HepG2 (cell line): ENCODE data around the gene MCU. TPM values are rescaled to one million over a fixed set of nuclear protein-coding genes. Genes with fewer than 3 reads are reported as not detected.

Experiments
- CBX5 ChIP-seq: sonication (generic); formaldehyde crosslinking; IDR thresholded peaks from 2 replicates; pipeline ENCODE4 v1.4.0; 2020; ENCODE audit warnings: missing genetic modification reagents, borderline replicate concordance
- CREB1 ChIP-seq, 2 experiments: fragments of 450-650 bp in 1 of 2; IDR thresholded peaks; 2 replicates each; pipeline ENCODE4 v1.6.1; 2016 to 2017; ENCODE audit warnings: control low read depth in 1 of 2, mild to moderate bottlenecking in 1 of 2, missing compliant biosample characterization in 1 of 2, missing genetic modification characterization in 1 of 2
- MED8 ChIP-seq: sonication (generic); formaldehyde crosslinking; IDR thresholded peaks from 2 replicates; pipeline ENCODE4 v1.8.1; 2023; ENCODE audit warnings: mild to moderate bottlenecking, missing genetic modification reagents; ENCODE audit not compliant: insufficient replicate concordance
- POLR2AphosphoS5 ChIP-seq: IDR thresholded peaks from 2 replicates; pipeline ENCODE4 v1.6.1; 2012; ENCODE audit warnings: low read depth, low read length
- RAD51 ChIP-seq: fragments of 450-650 bp; IDR thresholded peaks from 2 replicates; pipeline ENCODE4 v1.6.1; 2016; ENCODE audit warnings: borderline replicate concordance
- SAFB2 ChIP-seq: sonication (generic); formaldehyde crosslinking; IDR thresholded peaks from 2 replicates; pipeline ENCODE4 v1.5.1; 2020; ENCODE audit warnings: missing genetic modification reagents, low read depth, mild to moderate bottlenecking, borderline replicate concordance
- STAG1 ChIP-seq: sonication (generic); formaldehyde crosslinking; IDR thresholded peaks from 2 replicates; pipeline ENCODE4 v1.4.0; 2020; ENCODE audit warnings: missing genetic modification reagents
- TOPORS ChIP-seq: sonication (generic); formaldehyde crosslinking; IDR thresholded peaks from 2 replicates; pipeline ENCODE4 v1.8.0; 2023; ENCODE audit warnings: mild to moderate bottlenecking, missing genetic modification reagents
- ZC3H13 ChIP-seq: sonication (generic); formaldehyde crosslinking; IDR thresholded peaks from 2 replicates; pipeline ENCODE4 v1.8.1; 2023; ENCODE audit warnings: mild to moderate bottlenecking, missing genetic modification reagents, moderate library complexity
- ZNF263 ChIP-seq: sonication (generic); formaldehyde crosslinking; IDR thresholded peaks from 2 replicates; pipeline ENCODE4 v1.4.0; 2020; ENCODE audit warnings: missing genetic modification reagents
- ZNF337 ChIP-seq: sonication (generic); formaldehyde crosslinking; IDR thresholded peaks from 2 replicates; pipeline ENCODE4 v1.5.1; 2020; ENCODE audit warnings: missing genetic modification reagents, low read depth, mild to moderate bottlenecking, borderline replicate concordance
- ZNF552 ChIP-seq: sonication (generic); formaldehyde crosslinking; IDR thresholded peaks from 2 replicates; pipeline ENCODE4 v1.9.0; 2022; ENCODE audit warnings: missing genetic modification reagents, mild to moderate bottlenecking, borderline replicate concordance
- ZNF775 ChIP-seq: sonication (generic); formaldehyde crosslinking; IDR thresholded peaks from 2 replicates; pipeline ENCODE4 v1.4.0; 2020; ENCODE audit warnings: missing genetic modification reagents, mild to moderate bottlenecking, moderate library complexity, borderline replicate concordance
- ZNF780A ChIP-seq: sonication (generic); formaldehyde crosslinking; IDR thresholded peaks from 2 replicates; pipeline ENCODE4 v1.8.0; 2022; ENCODE audit warnings: mild to moderate bottlenecking, missing genetic modification reagents, moderate library complexity
- polyA plus RNA-seq, 8 experiments: library from polyadenylated mRNA; depleted of rRNA in 3 of 8; stranded (reverse) in 7 of 8; unstranded in 1 of 8; fragments of >200 nt; fragmentation: Illumina TruSeq in 4 of 8; extraction: Trizol in 4 of 8; gene quantifications; 2 replicates each; pipeline versions ENCODE4 v1.2.1 to v1.2.3, GENCODE V29; 2011 to 2016; ENCODE audit warnings: low read depth in 4 of 8, missing spikeins in 1 of 8, mixed read lengths in 1 of 8; ENCODE audit not compliant: insufficient read depth in 1 of 8
- total RNA-seq, 5 experiments: library from RNA; depleted of rRNA; stranded (reverse); fragments of >200 nt; fragmentation: Illumina TruSeq; extraction: Trizol; gene quantifications; 2 replicates each; pipeline ENCODE4 v1.2.3, GENCODE V29; 2016; ENCODE audit warnings: low read depth in 1 of 5
- TF ChIP-seq, protein P1 (sequence below): sonication (generic); formaldehyde crosslinking; IDR thresholded peaks from 2 replicates; pipeline ENCODE4 v1.4.0; 2020; ENCODE audit warnings: missing genetic modification reagents, borderline replicate concordance
- TF ChIP-seq, protein P2 (sequence below): sonication (generic); formaldehyde crosslinking; IDR thresholded peaks from 2 replicates; pipeline ENCODE4 v1.5.1; 2020; ENCODE audit warnings: missing genetic modification reagents, mild to moderate bottlenecking, borderline replicate concordance
- TF ChIP-seq, protein P3 (sequence below): sonication (generic); formaldehyde crosslinking; IDR thresholded peaks from 2 replicates; pipeline ENCODE4 v1.4.0; 2020; ENCODE audit warnings: mild to moderate bottlenecking, missing genetic modification reagents
- TF ChIP-seq, protein P4 (sequence below): sonication (generic); formaldehyde crosslinking; IDR thresholded peaks from 2 replicates; pipeline ENCODE4 v1.4.0; 2020; ENCODE audit warnings: missing genetic modification reagents; ENCODE audit errors: not compliant biosample characterization
- TF ChIP-seq, protein P5 (sequence below): sonication (generic); formaldehyde crosslinking; IDR thresholded peaks from 2 replicates; pipeline ENCODE4 v1.4.0; 2020; ENCODE audit warnings: missing genetic modification reagents, borderline replicate concordance
- TF ChIP-seq, protein P6 (sequence below): sonication (generic); formaldehyde crosslinking; IDR thresholded peaks from 2 replicates; pipeline ENCODE4 v1.4.0; 2020; ENCODE audit warnings: mild to moderate bottlenecking, missing genetic modification reagents

The MCU gene
- total and polyA plus RNA-seq, 2 of the 13 experiments (the other 11 are each of a cell fraction or from before 2014, with no cell fraction given) = 25.9 to 64.5 TPM

DNA sequence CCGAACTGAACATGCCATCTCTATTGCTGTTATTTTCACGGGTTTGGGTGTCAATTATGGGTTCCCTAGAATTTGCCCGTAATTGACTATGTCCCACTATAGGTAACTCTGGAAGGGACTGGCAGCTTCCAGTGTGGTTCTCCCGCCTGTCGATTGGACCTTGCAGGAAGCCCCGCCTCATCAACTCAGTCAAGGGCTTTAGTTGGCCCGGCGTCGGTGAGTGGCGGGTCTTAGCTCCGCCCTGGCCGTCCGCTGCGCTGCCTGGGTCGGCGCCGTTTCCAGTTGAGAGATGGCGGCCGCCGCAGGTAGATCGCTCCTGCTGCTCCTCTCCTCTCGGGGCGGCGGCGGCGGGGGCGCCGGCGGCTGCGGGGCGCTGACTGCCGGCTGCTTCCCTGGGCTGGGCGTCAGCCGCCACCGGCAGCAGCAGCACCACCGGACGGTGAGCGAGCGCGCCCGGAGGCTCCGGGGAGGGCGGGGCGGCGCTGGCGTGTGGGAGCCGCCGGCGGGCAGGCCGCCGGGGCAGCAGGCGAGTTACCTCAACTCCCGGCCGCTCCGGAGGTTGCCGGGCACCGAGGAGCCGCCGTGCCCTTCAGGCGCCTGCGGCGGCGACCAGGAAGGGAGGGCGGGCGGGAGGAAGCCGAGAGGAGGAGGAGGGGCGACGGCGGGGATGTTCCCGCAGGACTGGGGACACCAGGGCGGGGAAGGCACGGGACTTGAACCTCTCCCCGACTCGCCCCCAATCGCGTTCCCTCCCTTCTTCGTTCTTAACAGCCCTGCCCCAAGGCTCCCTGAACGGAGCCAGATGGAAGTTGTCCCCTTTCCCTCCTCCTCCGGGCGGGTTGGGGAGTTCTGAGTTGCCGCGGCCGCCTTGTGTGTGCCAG, at the start of gene MCU (continued):
- TF ChIP-seq, protein P1, sequence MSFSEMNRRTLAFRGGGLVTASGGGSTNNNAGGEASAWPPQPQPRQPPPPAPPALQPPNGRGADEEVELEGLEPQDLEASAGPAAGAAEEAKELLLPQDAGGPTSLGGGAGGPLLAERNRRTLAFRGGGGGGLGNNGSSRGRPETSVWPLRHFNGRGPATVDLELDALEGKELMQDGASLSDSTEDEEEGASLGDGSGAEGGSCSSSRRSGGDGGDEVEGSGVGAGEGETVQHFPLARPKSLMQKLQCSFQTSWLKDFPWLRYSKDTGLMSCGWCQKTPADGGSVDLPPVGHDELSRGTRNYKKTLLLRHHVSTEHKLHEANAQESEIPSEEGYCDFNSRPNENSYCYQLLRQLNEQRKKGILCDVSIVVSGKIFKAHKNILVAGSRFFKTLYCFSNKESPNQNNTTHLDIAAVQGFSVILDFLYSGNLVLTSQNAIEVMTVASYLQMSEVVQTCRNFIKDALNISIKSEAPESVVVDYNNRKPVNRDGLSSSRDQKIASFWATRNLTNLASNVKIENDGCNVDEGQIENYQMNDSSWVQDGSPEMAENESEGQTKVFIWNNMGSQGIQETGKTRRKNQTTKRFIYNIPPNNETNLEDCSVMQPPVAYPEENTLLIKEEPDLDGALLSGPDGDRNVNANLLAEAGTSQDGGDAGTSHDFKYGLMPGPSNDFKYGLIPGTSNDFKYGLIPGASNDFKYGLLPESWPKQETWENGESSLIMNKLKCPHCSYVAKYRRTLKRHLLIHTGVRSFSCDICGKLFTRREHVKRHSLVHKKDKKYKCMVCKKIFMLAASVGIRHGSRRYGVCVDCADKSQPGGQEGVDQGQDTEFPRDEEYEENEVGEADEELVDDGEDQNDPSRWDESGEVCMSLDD = no peak
- TF ChIP-seq ZNF780A (CRISPR knock-in tag) (no peak), TOPORS (CRISPR knock-in tag) (peak; percentile 70; the same call in 1 of the 2 replicates), CBX5 (CRISPR knock-in tag) (no peak), ZNF552 (CRISPR knock-in tag) (no peak), STAG1 (CRISPR knock-in tag) (no peak), SAFB2 (CRISPR knock-in tag) (no peak), ZC3H13 (CRISPR knock-in tag) (no peak), POLR2AphosphoS5 (peak; percentile 74), ZNF337 (CRISPR knock-in tag) (no peak), RAD51 (no peak), MED8 (CRISPR knock-in tag) (no peak), CREB1 (IDR thresholded peaks at IDR 0.05) (0 out of 2 replicates have a peak, but pooled peaks have one; percentile 36), CREB1 (CRISPR knock-in tag; IDR thresholded peaks at IDR 0.05) (no peak), ZNF263 (0 out of 2 replicates have a peak, but pooled peaks have one; percentile 18), ZNF775 (CRISPR knock-in tag) (no peak)
- TF ChIP-seq, protein P2, sequence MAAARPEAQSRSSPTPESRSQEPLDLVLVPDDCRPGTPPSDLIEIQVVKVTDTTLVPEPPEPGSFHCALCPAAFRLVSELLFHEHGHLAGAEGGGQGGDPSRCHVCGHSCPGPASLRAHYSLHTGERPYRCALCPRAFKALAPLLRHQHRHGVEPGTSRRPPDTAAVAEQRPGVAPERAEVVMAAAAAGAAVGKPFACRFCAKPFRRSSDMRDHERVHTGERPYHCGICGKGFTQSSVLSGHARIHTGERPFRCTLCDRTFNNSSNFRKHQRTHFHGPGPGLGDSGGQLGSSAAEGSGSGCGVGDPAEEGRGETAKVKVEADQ (CRISPR knock-in tag) = peak; percentile 46; the same call in 1 of the 2 replicates
- TF ChIP-seq, protein P3, sequence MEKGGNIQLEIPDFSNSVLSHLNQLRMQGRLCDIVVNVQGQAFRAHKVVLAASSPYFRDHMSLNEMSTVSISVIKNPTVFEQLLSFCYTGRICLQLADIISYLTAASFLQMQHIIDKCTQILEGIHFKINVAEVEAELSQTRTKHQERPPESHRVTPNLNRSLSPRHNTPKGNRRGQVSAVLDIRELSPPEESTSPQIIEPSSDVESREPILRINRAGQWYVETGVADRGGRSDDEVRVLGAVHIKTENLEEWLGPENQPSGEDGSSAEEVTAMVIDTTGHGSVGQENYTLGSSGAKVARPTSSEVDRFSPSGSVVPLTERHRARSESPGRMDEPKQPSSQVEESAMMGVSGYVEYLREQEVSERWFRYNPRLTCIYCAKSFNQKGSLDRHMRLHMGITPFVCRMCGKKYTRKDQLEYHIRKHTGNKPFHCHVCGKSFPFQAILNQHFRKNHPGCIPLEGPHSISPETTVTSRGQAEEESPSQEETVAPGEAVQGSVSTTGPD = no peak
- TF ChIP-seq, protein P4, sequence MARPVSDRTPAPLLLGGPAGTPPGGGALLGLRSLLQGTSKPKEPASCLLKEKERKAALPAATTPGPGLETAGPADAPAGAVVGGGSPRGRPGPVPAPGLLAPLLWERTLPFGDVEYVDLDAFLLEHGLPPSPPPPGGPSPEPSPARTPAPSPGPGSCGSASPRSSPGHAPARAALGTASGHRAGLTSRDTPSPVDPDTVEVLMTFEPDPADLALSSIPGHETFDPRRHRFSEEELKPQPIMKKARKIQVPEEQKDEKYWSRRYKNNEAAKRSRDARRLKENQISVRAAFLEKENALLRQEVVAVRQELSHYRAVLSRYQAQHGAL (CRISPR knock-in tag) = no peak
- TF ChIP-seq, protein P5, sequence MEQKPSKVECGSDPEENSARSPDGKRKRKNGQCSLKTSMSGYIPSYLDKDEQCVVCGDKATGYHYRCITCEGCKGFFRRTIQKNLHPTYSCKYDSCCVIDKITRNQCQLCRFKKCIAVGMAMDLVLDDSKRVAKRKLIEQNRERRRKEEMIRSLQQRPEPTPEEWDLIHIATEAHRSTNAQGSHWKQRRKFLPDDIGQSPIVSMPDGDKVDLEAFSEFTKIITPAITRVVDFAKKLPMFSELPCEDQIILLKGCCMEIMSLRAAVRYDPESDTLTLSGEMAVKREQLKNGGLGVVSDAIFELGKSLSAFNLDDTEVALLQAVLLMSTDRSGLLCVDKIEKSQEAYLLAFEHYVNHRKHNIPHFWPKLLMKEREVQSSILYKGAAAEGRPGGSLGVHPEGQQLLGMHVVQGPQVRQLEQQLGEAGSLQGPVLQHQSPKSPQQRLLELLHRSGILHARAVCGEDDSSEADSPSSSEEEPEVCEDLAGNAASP = no peak
- TF ChIP-seq, protein P6, sequence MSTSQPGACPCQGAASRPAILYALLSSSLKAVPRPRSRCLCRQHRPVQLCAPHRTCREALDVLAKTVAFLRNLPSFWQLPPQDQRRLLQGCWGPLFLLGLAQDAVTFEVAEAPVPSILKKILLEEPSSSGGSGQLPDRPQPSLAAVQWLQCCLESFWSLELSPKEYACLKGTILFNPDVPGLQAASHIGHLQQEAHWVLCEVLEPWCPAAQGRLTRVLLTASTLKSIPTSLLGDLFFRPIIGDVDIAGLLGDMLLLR = no peak
